Measurements from ENCODE around the gene ASPHD2. TPM values are rescaled to one million over a fixed set of nuclear protein-coding genes. Genes with fewer than 3 reads are reported as not detected.

ASPHD2 gene
- total and polyA plus RNA-seq, 4 donors: 0.31 to 1.6 (median 0.95) TPM

DNA sequence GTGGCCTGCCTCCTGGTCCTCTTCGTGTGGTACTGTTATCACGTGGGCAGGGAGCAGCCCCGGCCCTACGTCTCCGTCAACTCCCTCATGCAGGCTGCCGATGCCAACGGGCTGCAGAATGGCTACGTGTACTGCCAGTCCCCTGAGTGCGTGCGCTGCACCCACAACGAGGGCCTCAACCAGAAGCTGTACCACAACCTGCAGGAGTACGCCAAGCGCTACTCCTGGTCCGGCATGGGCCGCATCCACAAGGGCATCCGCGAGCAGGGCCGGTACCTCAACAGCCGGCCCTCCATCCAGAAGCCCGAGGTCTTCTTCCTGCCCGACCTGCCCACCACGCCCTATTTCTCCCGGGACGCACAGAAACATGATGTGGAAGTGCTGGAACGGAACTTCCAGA lies 4.7 kb downstream of the ASPHD2 start:
- no peak for TF ChIP-seq CTCF (IDR thresholded peaks at IDR 0.05; ENCODE audit: control extremely low read depth, extremely low read depth)
- peaks cover 0 to 8% (median 0%) of the 10 kb centered on the region in 5 donors for H3K4me1 ChIP-seq (ENCODE audit: control insufficient read depth in 5 of 5, insufficient read depth in 5 of 5, low read length in 5 of 5)
- peaks cover 0 to 15% (median 11%) of the 10 kb centered on the region in 3 donors for H3K27me3 ChIP-seq (ENCODE audit: control insufficient read depth in 3 of 3, insufficient read depth in 3 of 3, low read length in 2 of 3)
- H3K27ac ChIP-seq (ENCODE audit: low read depth in 1 of 2, low read length in 1 of 2): no peak overlapping the region
- 94 to 95% methylated on average over 24 to 25 of the region's 25 CpGs for WGBS, 2 donors
- no peak overlapping the region for H3K9ac ChIP-seq (ENCODE audit: insufficient read depth in 1 of 2, low read length in 2 of 2)
- peaks cover 0 to 4% (median 0%) of the 10 kb centered on the region in 4 donors for H3K9me3 ChIP-seq (ENCODE audit: control insufficient read depth in 4 of 4, insufficient read depth in 3 of 4, low read length in 3 of 4)
- H3K4me3 ChIP-seq: no peak overlapping the region
- no peak for ATAC-seq (ENCODE audit: insufficient read depth, low FRiP score)
- H3K36me3 ChIP-seq (ENCODE audit: control insufficient read depth in 4 of 4, insufficient read depth in 4 of 4, low read length in 4 of 4): no peaks in the 10 kb centered on the region
- DNase-seq: no peak

GRCh38 chr22:26435327-26436093 lies 6.5 kb downstream of the ASPHD2 start:
- TF ChIP-seq CTCF (IDR thresholded peaks at IDR 0.05; ENCODE audit: control extremely low read depth, extremely low read depth): no peak
- H3K4me3 ChIP-seq: no peak overlapping the region
- no peak overlapping the region for H3K9ac ChIP-seq (ENCODE audit: insufficient read depth in 1 of 2, low read length in 2 of 2)
- 41 to 66% methylated on average over 11 of the region's 11 CpGs for WGBS, 2 donors
- H3K27ac ChIP-seq (ENCODE audit: low read depth in 1 of 2, low read length in 1 of 2): no peak overlapping the region
- H3K27me3 ChIP-seq (ENCODE audit: control insufficient read depth in 3 of 3, insufficient read depth in 3 of 3, low read length in 2 of 3): peaks cover 0 to 4% (median 2%) of the 10 kb centered on the region in 3 donors
- H3K36me3 ChIP-seq (ENCODE audit: control insufficient read depth in 4 of 4, insufficient read depth in 4 of 4, low read length in 4 of 4): no peaks in the 10 kb centered on the region
- H3K9me3 ChIP-seq (ENCODE audit: control insufficient read depth in 4 of 4, insufficient read depth in 3 of 4, low read length in 3 of 4): peaks cover 0 to 4% (median 0%) of the 10 kb centered on the region in 4 donors
- peaks cover 0 to 4% (median 0%) of the 10 kb centered on the region in 5 donors for H3K4me1 ChIP-seq (ENCODE audit: control insufficient read depth in 5 of 5, insufficient read depth in 5 of 5, low read length in 5 of 5)
- ATAC-seq (ENCODE audit: insufficient read depth, low FRiP score) (no peak), DNase-seq (no peak)

DNA sequence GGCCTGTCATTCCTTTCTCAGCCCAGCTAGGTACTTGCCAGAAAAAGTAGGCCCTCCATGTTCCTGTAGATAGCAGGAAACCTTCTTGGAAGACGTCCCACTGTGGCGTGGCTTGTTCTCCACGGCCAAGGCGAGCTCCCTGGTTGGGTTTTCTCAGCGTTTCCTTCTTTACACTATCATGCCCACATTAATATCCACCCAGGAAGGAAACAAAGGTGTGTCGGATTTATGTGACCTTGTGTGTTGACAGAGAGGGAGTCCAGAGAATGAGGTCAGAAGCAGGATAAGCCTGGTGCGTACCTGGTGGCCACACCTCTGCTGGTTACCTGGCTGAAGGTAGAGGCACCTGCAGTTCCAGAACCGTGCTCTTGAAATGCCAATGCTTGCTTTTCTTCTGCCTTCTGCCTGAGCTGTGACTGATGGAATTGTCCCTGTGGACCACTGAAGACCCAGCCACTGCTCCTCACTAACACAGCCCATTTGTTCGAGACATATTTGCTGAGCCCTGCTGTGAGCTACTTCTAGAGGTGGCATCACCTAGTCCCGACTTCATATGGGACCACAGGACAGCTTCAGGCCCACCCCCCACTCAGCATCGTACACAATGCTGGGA lies 7.9 kb downstream of the ASPHD2 start:
- H3K4me1 ChIP-seq (ENCODE audit: control insufficient read depth in 5 of 5, insufficient read depth in 5 of 5, low read length in 5 of 5): peaks cover 0 to 3% (median 0%) of the 10 kb centered on the region in 5 donors
- no peaks in the 10 kb centered on the region for H3K36me3 ChIP-seq (ENCODE audit: control insufficient read depth in 4 of 4, insufficient read depth in 4 of 4, low read length in 4 of 4)
- no peak for ATAC-seq (ENCODE audit: insufficient read depth, low FRiP score)
- H3K9ac ChIP-seq (ENCODE audit: insufficient read depth in 1 of 2, low read length in 2 of 2): no peak overlapping the region
- H3K4me3 ChIP-seq: no peak overlapping the region
- no peaks in the 10 kb centered on the region for H3K27me3 ChIP-seq (ENCODE audit: control insufficient read depth in 3 of 3, insufficient read depth in 3 of 3, low read length in 2 of 3)
- H3K27ac ChIP-seq (ENCODE audit: low read depth in 1 of 2, low read length in 1 of 2): no peak overlapping the region
- no peak for DNase-seq
- WGBS, 2 donors: 61 to 72% methylated on average over 11 of the region's 11 CpGs
- peaks cover 0 to 2% (median 0%) of the 10 kb centered on the region in 4 donors for H3K9me3 ChIP-seq (ENCODE audit: control insufficient read depth in 4 of 4, insufficient read depth in 3 of 4, low read length in 3 of 4)
- TF ChIP-seq CTCF (IDR thresholded peaks at IDR 0.05; ENCODE audit: control extremely low read depth, extremely low read depth): no peak
